H1 (cell line): Measurements from ENCODE around the gene TP53BP2.

ENCODE experiments used
- EP300 ChIP-seq, 2 experiments: IDR thresholded peaks; 1 replicate in 1 of 2; 2 replicates in 1 of 2; pipeline ENCODE4 v1.6.1; 2011 to 2012; ENCODE audit warnings: low read depth in 2 of 2, low read length in 2 of 2, mild to moderate bottlenecking in 2 of 2, borderline replicate concordance in 1 of 2, inconsistent platforms in 1 of 2, moderate library complexity in 1 of 2
- MAX ChIP-seq: IDR thresholded peaks from 2 replicates; pipeline ENCODE4 v1.6.1; 2012; ENCODE audit warnings: inconsistent platforms

GRCh38 chr1:223748405-223748772 lies 97.4 kb downstream of the TP53BP2 start:
- TF ChIP-seq MAX (no peak; the same call in 1 of the 2 replicates), EP300 (IDR thresholded peaks at IDR 0.05; ENCODE audit: borderline replicate concordance in 1 of 2, low read depth in 2 of 2, low read length in 2 of 2) (no peak)
